Uterus (tissue), 4 donors: Measurements from ENCODE around the gene KRTAP9-3. TPM values are rescaled to one million over a fixed set of nuclear protein-coding genes. Genes with fewer than 3 reads are reported as not detected.
"Not testable (repeated sequence)": the region's sequence is repeated elsewhere in the genome, so short reads cannot be mapped to it uniquely, and the experiment has no call there.

ENCODE experiments used
- DNase-seq, 2 donors: peaks; one replicate each; pipeline ENCODE4 v3.0.0-alpha.2; 2019 to 2020
- H3K27ac ChIP-seq, 2 donors: fragments of 200-600 bp; sonication (generic); 1 replicate in 1 of 2; 2 replicates in 1 of 2; pipeline ENCODE4 v1.5.1; 2016 to 2018
- H3K27me3 ChIP-seq, 2 donors: fragments of 200-600 bp; sonication (generic); one replicate each; pipeline ENCODE4 v1.5.1; 2018 to 2019; ENCODE audit warnings: control low read depth in 1 of 2
- H3K36me3 ChIP-seq, 2 donors: fragments of 200-600 bp; sonication (generic); one replicate each; pipeline ENCODE4 v1.5.1; 2019; ENCODE audit warnings: control low read depth in 1 of 2
- H3K4me1 ChIP-seq, 2 donors: fragments of 200-600 bp; sonication (generic); one replicate each; pipeline ENCODE4 v1.5.1; 2018 to 2019; ENCODE audit warnings: control low read depth in 1 of 2
- H3K4me3 ChIP-seq, 2 donors: fragments of 200-600 bp; sonication (generic); 1 replicate in 1 of 2; 2 replicates in 1 of 2; pipeline ENCODE4 v1.5.1; 2018 to 2019; ENCODE audit warnings: mild to moderate bottlenecking in 1 of 2
- H3K9me3 ChIP-seq, 2 donors: fragments of 200-600 bp; sonication (generic); one replicate each; pipeline ENCODE4 v1.5.1; 2019; ENCODE audit warnings: control low read depth in 1 of 2
- CTCF ChIP-seq, 4 experiments: fragments of 200-600 bp in 2 of 4; fragments of 450-650 bp in 2 of 4; sonication (generic) in 2 of 4; IDR thresholded peaks; one replicate each; pipeline ENCODE4 v1.5.1; 2016 to 2019; ENCODE audit warnings: antibody characterized with exemption in 4 of 4, mild to moderate bottlenecking in 2 of 4, moderate library complexity in 1 of 4
- POLR2A ChIP-seq, 2 donors: fragments of 450-650 bp; IDR thresholded peaks; one replicate each; pipeline ENCODE4 v1.6.1; 2016; ENCODE audit warnings: antibody characterized with exemption in 2 of 2, mild to moderate bottlenecking in 1 of 2, moderate library complexity in 1 of 2
- intact Hi-C: fragments of 100-400 bp; cut with DNase I; formaldehyde crosslinking; loops from one replicate; pipeline ENCODE4 v1.15.1; 2023; ENCODE audit warnings: low total_unique reads
- total RNA-seq, 4 donors: library from RNA; depleted of rRNA in 3 of 4; stranded (reverse); fragments of >200 nt in 3 of 4; gene quantifications; one replicate each; pipeline versions ENCODE4 v1.1.0 to v1.2.4, GENCODE V29; 2014 to 2023
- donor health status: DM: yes; HTN: yes; CAD: no.

KRTAP9-3 gene
- total RNA-seq, 4 donors from 2014 or later: not detected

- H3K9me3 ChIP-seq: no peaks in the 10 kb centered on the region
- DNase-seq: no peak
- H3K27ac ChIP-seq: no peak overlapping the region
- H3K27me3 ChIP-seq: no peaks in the 10 kb centered on the region
- H3K4me1 ChIP-seq: no peaks in the 10 kb centered on the region
- intact Hi-C loops: no loop called here
- no peak overlapping the region for H3K4me3 ChIP-seq
- TF ChIP-seq CTCF (IDR thresholded peaks at IDR 0.05) (no peak), POLR2A (IDR thresholded peaks at IDR 0.05) (no peak)
- no peaks in the 10 kb centered on the region for H3K36me3 ChIP-seq
Observed at GRCh38 chr17:41251261-41251660, 19.0 kb downstream of the KRTAP9-3 start.

- Histone ChIP-seq H3K9me3 (no peaks in the 10 kb centered on the region), H3K27ac (no peak overlapping the region), H3K27me3 (no peaks in the 10 kb centered on the region), H3K4me3 (no peak overlapping the region), H3K4me1 (no peaks in the 10 kb centered on the region), H3K36me3 (no peaks in the 10 kb centered on the region)
- intact Hi-C loops: no loop called here
- TF ChIP-seq POLR2A (IDR thresholded peaks at IDR 0.05) (no peak), CTCF (IDR thresholded peaks at IDR 0.05) (no peak)
- no peak for DNase-seq
Observed at GRCh38 chr17:41254861-41255260, 22.6 kb downstream of the KRTAP9-3 start.

- H3K27ac ChIP-seq, H3K36me3 ChIP-seq, DNase-seq, H3K4me3 ChIP-seq, H3K9me3 ChIP-seq, H3K4me1 ChIP-seq, H3K27me3 ChIP-seq, intact Hi-C loops: not testable (repeated sequence)
Observed at GRCh38 chr17:41255381-41256290, 23.4 kb downstream of the KRTAP9-3 start, which contains the start of gene KRTAP9-9. Gene KRTAP9-9 (plus strand): TSS chr17:41255384.

GRCh38 chr17:41256291-41256685, 24.0 kb downstream of the KRTAP9-3 start:
- intact Hi-C loops: no loop called here
- no peak for DNase-seq

GRCh38 chr17:41258406-41258805, 26.2 kb downstream of the KRTAP9-3 start:
- no peaks in the 10 kb centered on the region for H3K4me1 ChIP-seq
- intact Hi-C loops: no loop called here
- no peak overlapping the region for H3K4me3 ChIP-seq
- no peak for DNase-seq
- H3K9me3 ChIP-seq: no peaks in the 10 kb centered on the region
- TF ChIP-seq CTCF (IDR thresholded peaks at IDR 0.05) (no peak), POLR2A (IDR thresholded peaks at IDR 0.05) (no peak)
- no peaks in the 10 kb centered on the region for H3K27me3 ChIP-seq
- no peaks in the 10 kb centered on the region for H3K36me3 ChIP-seq
- no peak overlapping the region for H3K27ac ChIP-seq

More at GRCh38 chr17:41256291-41256685, 24.0 kb downstream of the KRTAP9-3 start:
- no peaks in the 10 kb centered on the region for H3K27me3 ChIP-seq
- no peaks in the 10 kb centered on the region for H3K9me3 ChIP-seq
- TF ChIP-seq POLR2A (IDR thresholded peaks at IDR 0.05) (no peak), CTCF (IDR thresholded peaks at IDR 0.05) (no peak)
- H3K4me1 ChIP-seq: no peaks in the 10 kb centered on the region
- no peak overlapping the region for H3K27ac ChIP-seq
- H3K36me3 ChIP-seq: no peaks in the 10 kb centered on the region
- no peak overlapping the region for H3K4me3 ChIP-seq
